Measurements from ENCODE around the gene TUBGCP3. TPM values are rescaled to one million over a fixed set of nuclear protein-coding genes. Genes with fewer than 3 reads are reported as not detected.

The TUBGCP3 gene
- total and polyA plus RNA-seq, 2 donors: 16.3 TPM

GRCh38 chr13:112446347-112446861 lies 141.5 kb downstream of the TUBGCP3 start:
- DNase-seq (ENCODE audit: low read depth in 6 of 9, low spot score in 9 of 9): no peak
- no peaks in the 10 kb centered on the region for H3K4me1 ChIP-seq (ENCODE audit: control insufficient read depth in 2 of 2, insufficient read depth in 2 of 2, low read length in 2 of 2)
- H3K9me3 ChIP-seq (ENCODE audit: control insufficient read depth in 2 of 2, insufficient read depth in 1 of 2, low read length in 1 of 2): no peaks in the 10 kb centered on the region
- H3K27ac ChIP-seq (ENCODE audit: low read depth in 1 of 2, low read length in 1 of 2): no peak overlapping the region
- peaks cover 0 to 18% of the 10 kb centered on the region in 2 donors for H3K27me3 ChIP-seq (ENCODE audit: control insufficient read depth in 2 of 2, insufficient read depth in 1 of 2, low read length in 1 of 2)
- H3K36me3 ChIP-seq (ENCODE audit: control insufficient read depth in 2 of 2, insufficient read depth in 2 of 2, low read length in 1 of 2): no peaks in the 10 kb centered on the region
- WGBS: 74% methylated on average over 12 of the region's 12 CpGs
- H3K4me3 ChIP-seq (ENCODE audit: low read length in 2 of 2): no peak overlapping the region

- no peaks in the 10 kb centered on the region for H3K9me3 ChIP-seq (ENCODE audit: control insufficient read depth in 2 of 2, insufficient read depth in 1 of 2, low read length in 1 of 2)
- peaks cover 0 to 16% of the 10 kb centered on the region in 2 donors for H3K27me3 ChIP-seq (ENCODE audit: control insufficient read depth in 2 of 2, insufficient read depth in 1 of 2, low read length in 1 of 2)
- no peak for DNase-seq (ENCODE audit: low read depth in 6 of 9, low spot score in 9 of 9)
- no peaks in the 10 kb centered on the region for H3K4me1 ChIP-seq (ENCODE audit: control insufficient read depth in 2 of 2, insufficient read depth in 2 of 2, low read length in 2 of 2)
- 81% methylated on average over 31 of the region's 31 CpGs for WGBS
- H3K36me3 ChIP-seq (ENCODE audit: control insufficient read depth in 2 of 2, insufficient read depth in 2 of 2, low read length in 1 of 2): no peaks in the 10 kb centered on the region
- H3K27ac ChIP-seq (ENCODE audit: low read depth in 1 of 2, low read length in 1 of 2): no peak overlapping the region
- H3K4me3 ChIP-seq (ENCODE audit: low read length in 2 of 2): no peak overlapping the region
Measured at GRCh38 chr13:112445411-112446271, 142.3 kb downstream of the TUBGCP3 start.

GRCh38 chr13:112444416-112445399 lies 143.2 kb downstream of the TUBGCP3 start:
- Histone ChIP-seq H3K9me3 (ENCODE audit: control insufficient read depth in 2 of 2, insufficient read depth in 1 of 2, low read length in 1 of 2) (no peaks in the 10 kb centered on the region), H3K4me3 (ENCODE audit: low read length in 2 of 2) (no peak overlapping the region), H3K36me3 (ENCODE audit: control insufficient read depth in 2 of 2, insufficient read depth in 2 of 2, low read length in 1 of 2) (no peaks in the 10 kb centered on the region), H3K27ac (ENCODE audit: low read depth in 1 of 2, low read length in 1 of 2) (no peak overlapping the region), H3K4me1 (ENCODE audit: control insufficient read depth in 2 of 2, insufficient read depth in 2 of 2, low read length in 2 of 2) (no peaks in the 10 kb centered on the region), H3K27me3 (ENCODE audit: control insufficient read depth in 2 of 2, insufficient read depth in 1 of 2, low read length in 1 of 2) (peaks cover 0 to 14% of the 10 kb centered on the region in 2 donors)
- WGBS: 86% methylated on average over 42 of the region's 42 CpGs
- no peak for DNase-seq (ENCODE audit: low read depth in 6 of 9, low spot score in 9 of 9)

GRCh38 chr13:112443995-112444311 lies 144.0 kb downstream of the TUBGCP3 start:
- WGBS: 2% methylated on average over 10 of the region's 10 CpGs
- H3K27ac ChIP-seq (ENCODE audit: low read depth in 1 of 2, low read length in 1 of 2): no peak overlapping the region
- H3K27me3 ChIP-seq (ENCODE audit: control insufficient read depth in 2 of 2, insufficient read depth in 1 of 2, low read length in 1 of 2): peaks cover 0 to 14% of the 10 kb centered on the region in 2 donors
- H3K4me3 ChIP-seq (ENCODE audit: low read length in 2 of 2): no peak overlapping the region
- no peaks in the 10 kb centered on the region for H3K9me3 ChIP-seq (ENCODE audit: control insufficient read depth in 2 of 2, insufficient read depth in 1 of 2, low read length in 1 of 2)
- H3K36me3 ChIP-seq (ENCODE audit: control insufficient read depth in 2 of 2, insufficient read depth in 2 of 2, low read length in 1 of 2): no peaks in the 10 kb centered on the region
- no peaks in the 10 kb centered on the region for H3K4me1 ChIP-seq (ENCODE audit: control insufficient read depth in 2 of 2, insufficient read depth in 2 of 2, low read length in 2 of 2)
- peak in 8 of 9 donors; percentile 1 to 56 (median 13) for DNase-seq (ENCODE audit: low read depth in 6 of 9, low spot score in 9 of 9)

GRCh38 chr13:112443191-112443994 lies 144.6 kb downstream of the TUBGCP3 start:
- no peak for DNase-seq (ENCODE audit: low read depth in 6 of 9, low spot score in 9 of 9)
- 26% methylated on average over 31 of the region's 31 CpGs for WGBS

GRCh38 chr13:112442483-112443090 lies 145.4 kb downstream of the TUBGCP3 start:
- H3K27ac ChIP-seq (ENCODE audit: low read depth in 1 of 2, low read length in 1 of 2): no peak overlapping the region
- no peak overlapping the region for H3K4me3 ChIP-seq (ENCODE audit: low read length in 2 of 2)
- peaks cover 0 to 14% of the 10 kb centered on the region in 2 donors for H3K27me3 ChIP-seq (ENCODE audit: control insufficient read depth in 2 of 2, insufficient read depth in 1 of 2, low read length in 1 of 2)
- no peaks in the 10 kb centered on the region for H3K4me1 ChIP-seq (ENCODE audit: control insufficient read depth in 2 of 2, insufficient read depth in 2 of 2, low read length in 2 of 2)
- 60% methylated on average over 21 of the region's 21 CpGs for WGBS
- no peak for DNase-seq (ENCODE audit: low read depth in 6 of 9, low spot score in 9 of 9)
- no peaks in the 10 kb centered on the region for H3K9me3 ChIP-seq (ENCODE audit: control insufficient read depth in 2 of 2, insufficient read depth in 1 of 2, low read length in 1 of 2)
- H3K36me3 ChIP-seq (ENCODE audit: control insufficient read depth in 2 of 2, insufficient read depth in 2 of 2, low read length in 1 of 2): no peaks in the 10 kb centered on the region

More at GRCh38 chr13:112443191-112443994, 144.6 kb downstream of the TUBGCP3 start:
- H3K36me3 ChIP-seq (ENCODE audit: control insufficient read depth in 2 of 2, insufficient read depth in 2 of 2, low read length in 1 of 2): no peaks in the 10 kb centered on the region
- no peaks in the 10 kb centered on the region for H3K4me1 ChIP-seq (ENCODE audit: control insufficient read depth in 2 of 2, insufficient read depth in 2 of 2, low read length in 2 of 2)
- H3K27ac ChIP-seq (ENCODE audit: low read depth in 1 of 2, low read length in 1 of 2): no peak overlapping the region
- no peak overlapping the region for H3K4me3 ChIP-seq (ENCODE audit: low read length in 2 of 2)
- H3K27me3 ChIP-seq (ENCODE audit: control insufficient read depth in 2 of 2, insufficient read depth in 1 of 2, low read length in 1 of 2): peaks cover 0 to 14% of the 10 kb centered on the region in 2 donors
- no peaks in the 10 kb centered on the region for H3K9me3 ChIP-seq (ENCODE audit: control insufficient read depth in 2 of 2, insufficient read depth in 1 of 2, low read length in 1 of 2)

GRCh38 chr13:112441779-112442310 lies 146.1 kb downstream of the TUBGCP3 start:
- H3K4me3 ChIP-seq (ENCODE audit: low read length in 2 of 2): no peak overlapping the region
- peaks cover 0 to 14% of the 10 kb centered on the region in 2 donors for H3K27me3 ChIP-seq (ENCODE audit: control insufficient read depth in 2 of 2, insufficient read depth in 1 of 2, low read length in 1 of 2)
- 86% methylated on average over 19 of the region's 19 CpGs for WGBS
- DNase-seq (ENCODE audit: low read depth in 6 of 9, low spot score in 9 of 9): no peak
- H3K4me1 ChIP-seq (ENCODE audit: control insufficient read depth in 2 of 2, insufficient read depth in 2 of 2, low read length in 2 of 2): no peaks in the 10 kb centered on the region
- no peaks in the 10 kb centered on the region for H3K9me3 ChIP-seq (ENCODE audit: control insufficient read depth in 2 of 2, insufficient read depth in 1 of 2, low read length in 1 of 2)
- no peak overlapping the region for H3K27ac ChIP-seq (ENCODE audit: low read depth in 1 of 2, low read length in 1 of 2)
- H3K36me3 ChIP-seq (ENCODE audit: control insufficient read depth in 2 of 2, insufficient read depth in 2 of 2, low read length in 1 of 2): no peaks in the 10 kb centered on the region

GRCh38 chr13:112441226-112441625 lies 146.7 kb downstream of the TUBGCP3 start:
- Histone ChIP-seq H3K4me1 (ENCODE audit: control insufficient read depth in 2 of 2, insufficient read depth in 2 of 2, low read length in 2 of 2) (no peaks in the 10 kb centered on the region), H3K36me3 (ENCODE audit: control insufficient read depth in 2 of 2, insufficient read depth in 2 of 2, low read length in 1 of 2) (no peaks in the 10 kb centered on the region), H3K9me3 (ENCODE audit: control insufficient read depth in 2 of 2, insufficient read depth in 1 of 2, low read length in 1 of 2) (no peaks in the 10 kb centered on the region), H3K4me3 (ENCODE audit: low read length in 2 of 2) (no peak overlapping the region), H3K27ac (ENCODE audit: low read depth in 1 of 2, low read length in 1 of 2) (no peak overlapping the region), H3K27me3 (ENCODE audit: control insufficient read depth in 2 of 2, insufficient read depth in 1 of 2, low read length in 1 of 2) (peaks cover 0 to 14% of the 10 kb centered on the region in 2 donors)
- DNase-seq (ENCODE audit: low read depth in 6 of 9, low spot score in 9 of 9): no peak
- 92% methylated on average over 17 of the region's 17 CpGs for WGBS
